ENCODE measurements around the gene FAM111B. TPM values are rescaled to one million over a fixed set of nuclear protein-coding genes. Genes with fewer than 3 reads are reported as not detected.
"Not testable (repeated sequence)": the region's sequence is repeated elsewhere in the genome, so short reads cannot be mapped to it uniquely, and the experiment has no call there.

Gene FAM111B
- polyA plus RNA-seq, 4 donors = 11.1 to 15.6 (median 13.4) TPM

- not testable (repeated sequence) for DNase-seq (ENCODE audit: low read depth in 4 of 4, low spot score in 3 of 4)
These were observed 9.1 kb upstream of the FAM111B start for GRCh38 chr11:59097938-59098337.

GRCh38 chr11:59102259-59102765, 4.7 kb upstream of the FAM111B start:
- peak in 2 of 4 donors; percentile 32 to 36 for DNase-seq (ENCODE audit: low read depth in 4 of 4, low spot score in 3 of 4)

- not testable (repeated sequence) for DNase-seq (ENCODE audit: low read depth in 4 of 4, low spot score in 3 of 4)
These were observed 684 bp downstream of the FAM111B start for GRCh38 chr11:59107721-59108120.

GRCh38 chr11:59112494-59112893, 5.5 kb downstream of the FAM111B start:
- no peak for DNase-seq (ENCODE audit: low read depth in 4 of 4, low spot score in 3 of 4)

- no peak for DNase-seq (ENCODE audit: low read depth in 4 of 4, low spot score in 3 of 4)
These were observed 7.3 kb downstream of the FAM111B start for GRCh38 chr11:59114344-59114743.

GRCh38 chr11:59115553-59115952, 8.5 kb downstream of the FAM111B start:
- DNase-seq (ENCODE audit: low read depth in 4 of 4, low spot score in 3 of 4) = no peak

- DNase-seq (ENCODE audit: low read depth in 4 of 4, low spot score in 3 of 4) = no peak
These were observed 10.7 kb downstream of the FAM111B start for GRCh38 chr11:59117774-59118173.

GRCh38 chr11:59119826-59120225, 12.8 kb downstream of the FAM111B start:
- no peak for DNase-seq (ENCODE audit: low read depth in 4 of 4, low spot score in 3 of 4)

- DNase-seq (ENCODE audit: low read depth in 4 of 4, low spot score in 3 of 4) = peak in 3 of 4 donors; percentile 60 to 75 (median 72)
These were observed 28.8 kb downstream of the FAM111B start for GRCh38 chr11:59135648-59136461.

- DNase-seq (ENCODE audit: low read depth in 4 of 4, low spot score in 3 of 4) = not testable (repeated sequence)
These were observed 29.5 kb downstream of the FAM111B start for GRCh38 chr11:59136551-59136950.

- no peak for DNase-seq (ENCODE audit: low read depth in 4 of 4, low spot score in 3 of 4)
These were observed 30.2 kb downstream of the FAM111B start for GRCh38 chr11:59137190-59137589.

- DNase-seq (ENCODE audit: low read depth in 4 of 4, low spot score in 3 of 4) = no peak
These were observed 31.6 kb downstream of the FAM111B start for GRCh38 chr11:59138643-59139042.

GRCh38 chr11:59141191-59141590, 34.2 kb downstream of the FAM111B start:
- DNase-seq (ENCODE audit: low read depth in 4 of 4, low spot score in 3 of 4) = no peak

GRCh38 chr11:59141673-59142460, 34.8 kb downstream of the FAM111B start:
- DNase-seq (ENCODE audit: low read depth in 4 of 4, low spot score in 3 of 4) = no peak

GRCh38 chr11:59142530-59143507, 35.8 kb downstream of the FAM111B start, which contains the start of gene FAM111A:
Gene FAM111A, plus strand, starts transcription at chr11:59142856. Its CDS starts 6,017 bp downstream, at chr11:59148873.
- peak; percentile 75 to 79 (median 76) for DNase-seq (ENCODE audit: low read depth in 4 of 4, low spot score in 3 of 4)

- no peak for DNase-seq (ENCODE audit: low read depth in 4 of 4, low spot score in 3 of 4)
These were observed 37.1 kb downstream of the FAM111B start for GRCh38 chr11:59144096-59144495.

GRCh38 chr11:59144579-59145345, 37.7 kb downstream of the FAM111B start:
- DNase-seq (ENCODE audit: low read depth in 4 of 4, low spot score in 3 of 4) = peak; percentile 72 to 79 (median 76)

GRCh38 chr11:59145534-59145933, 38.5 kb downstream of the FAM111B start:
- no peak for DNase-seq (ENCODE audit: low read depth in 4 of 4, low spot score in 3 of 4)

- DNase-seq (ENCODE audit: low read depth in 4 of 4, low spot score in 3 of 4) = no peak
These were observed 44.7 kb downstream of the FAM111B start for GRCh38 chr11:59151761-59152160.

All from right renal pelvis (tissue), 4 donors.